ENCODE data around the gene SMAD9.
A peak's percentile ranks its signal among the peaks of the same experiment; 100 is the strongest.

Gene SMAD9

GRCh38 chr13:36919833-36920615 is at the start of gene SMAD9:
TSS of gene SMAD9 (minus strand) at chr13:36920238. CDS start at chr13:36879689, 40,549 bp downstream.
- DNase-seq (ENCODE audit: low spot score): peak; percentile 89

GRCh38 chr13:36966404-36966803 is 46.4 kb upstream of the SMAD9 start:
- DNase-seq (ENCODE audit: low spot score): no peak

- peak; percentile 78 for DNase-seq (ENCODE audit: low spot score)
Observed at GRCh38 chr13:36965767-36966166, 45.7 kb upstream of the SMAD9 start.

GRCh38 chr13:36959456-36960116 is 39.5 kb upstream of the SMAD9 start:
- DNase-seq (ENCODE audit: low spot score): no peak

- no peak for DNase-seq (ENCODE audit: low spot score)
Observed at GRCh38 chr13:36954542-36954941, 34.5 kb upstream of the SMAD9 start.

GRCh38 chr13:36950920-36951319 is 30.9 kb upstream of the SMAD9 start:
- DNase-seq (ENCODE audit: low spot score): no peak

- no peak for DNase-seq (ENCODE audit: low spot score)
Observed at GRCh38 chr13:36950330-36950729, 30.3 kb upstream of the SMAD9 start.

- DNase-seq (ENCODE audit: low spot score): no peak
Observed at GRCh38 chr13:36945078-36945477, 25.0 kb upstream of the SMAD9 start.

- DNase-seq (ENCODE audit: low spot score): no peak
Observed at GRCh38 chr13:36925603-36926002, 5.6 kb upstream of the SMAD9 start.

- DNase-seq (ENCODE audit: low spot score): no peak
Observed at GRCh38 chr13:36924001-36924400, 4.0 kb upstream of the SMAD9 start.

- no peak for DNase-seq (ENCODE audit: low spot score)
Observed at GRCh38 chr13:36921631-36922301, 1.7 kb upstream of the SMAD9 start.

- DNase-seq (ENCODE audit: low spot score): no peak
Observed at GRCh38 chr13:36920616-36921185, 663 bp upstream of the SMAD9 start.

- DNase-seq (ENCODE audit: low spot score): peak; percentile 52
Observed at GRCh38 chr13:36919171-36919832, 736 bp downstream of the SMAD9 start.

GRCh38 chr13:36918246-36919131 is 1.5 kb downstream of the SMAD9 start:
- peak; percentile 22 for DNase-seq (ENCODE audit: low spot score)

- DNase-seq (ENCODE audit: low spot score): no peak
Observed at GRCh38 chr13:36917311-36917710, 2.7 kb downstream of the SMAD9 start.

GRCh38 chr13:36915896-36916640 is 4.0 kb downstream of the SMAD9 start:
- no peak for DNase-seq (ENCODE audit: low spot score)

GRCh38 chr13:36915106-36915505 is 4.9 kb downstream of the SMAD9 start:
- no peak for DNase-seq (ENCODE audit: low spot score)

GRCh38 chr13:36914648-36915047 is 5.4 kb downstream of the SMAD9 start:
- no peak for DNase-seq (ENCODE audit: low spot score)

- DNase-seq (ENCODE audit: low spot score): no peak
Observed at GRCh38 chr13:36913463-36913862, 6.6 kb downstream of the SMAD9 start.

GRCh38 chr13:36912973-36913372 is 7.1 kb downstream of the SMAD9 start:
- no peak for DNase-seq (ENCODE audit: low spot score)
